H9 (cell line): ENCODE measurements around the gene OVAAL. TPM values are rescaled to one million over a fixed set of nuclear protein-coding genes. Genes with fewer than 3 reads are reported as not detected.

Experiments
- DNase-seq: peaks from one replicate; pipeline ENCODE4 v3.0.0-alpha.2; 2017
- H2AFZ ChIP-seq: one replicate; pipeline ENCODE4 v1.6.1; 2013; ENCODE audit warnings: mild to moderate bottlenecking, low read length, control low read depth, moderate library complexity
- H2AK5ac ChIP-seq: 2 replicates; pipeline ENCODE4 v1.6.1; 2013; ENCODE audit warnings: low read length, control low read depth, mixed read lengths; ENCODE audit not compliant: insufficient read length
- H2BK120ac ChIP-seq: one replicate; pipeline ENCODE4 v1.6.1; 2013; ENCODE audit warnings: low read depth, mild to moderate bottlenecking, low read length, control low read depth, inconsistent platforms; ENCODE audit not compliant: poor library complexity, severe bottlenecking
- H2BK12ac ChIP-seq: 2 replicates; pipeline ENCODE4 v1.6.1; 2013; ENCODE audit warnings: low read length, control low read depth, mixed read lengths, low read depth; ENCODE audit not compliant: insufficient read length
- H2BK15ac ChIP-seq: 2 replicates; pipeline ENCODE4 v1.6.1; 2013; ENCODE audit warnings: low read depth, low read length, control low read depth
- H2BK20ac ChIP-seq: one replicate; pipeline ENCODE4 v1.6.1; 2013; ENCODE audit warnings: low read depth, mild to moderate bottlenecking, low read length, control low read depth, inconsistent platforms; ENCODE audit not compliant: poor library complexity, severe bottlenecking
- H2BK5ac ChIP-seq: 2 replicates; pipeline ENCODE4 v1.6.1; 2013; ENCODE audit warnings: low read length, control low read depth, mixed read lengths; ENCODE audit not compliant: insufficient read length
- H3K14ac ChIP-seq: 2 replicates; pipeline ENCODE4 v1.6.1; 2013; ENCODE audit warnings: low read length, control low read depth; ENCODE audit not compliant: insufficient read depth
- H3K18ac ChIP-seq: 2 replicates; pipeline ENCODE4 v1.6.1; 2013; ENCODE audit warnings: low read depth, mild to moderate bottlenecking, mixed read lengths, low read length, control low read depth; ENCODE audit not compliant: insufficient read length
- H3K23ac ChIP-seq: 2 replicates; pipeline ENCODE4 v1.6.1; 2013; ENCODE audit warnings: low read length, control low read depth, mixed read lengths, low read depth; ENCODE audit not compliant: insufficient read length
- H3K23me2 ChIP-seq: 2 replicates; pipeline ENCODE4 v1.6.1; 2013; ENCODE audit warnings: low read depth, mild to moderate bottlenecking, mixed read lengths, low read length, control low read depth; ENCODE audit not compliant: insufficient read length, poor library complexity, severe bottlenecking
- H3K27ac ChIP-seq: 2 replicates; pipeline ENCODE4 v1.5.1; 2013; ENCODE audit warnings: low read length, control low read depth, mixed read lengths, low read depth; ENCODE audit not compliant: insufficient read length
- H3K27me3 ChIP-seq: 2 replicates; pipeline ENCODE4 v1.6.1; 2013; ENCODE audit warnings: low read length, control low read depth, inconsistent platforms; ENCODE audit not compliant: insufficient read depth
- H3K4ac ChIP-seq: 2 replicates; pipeline ENCODE4 v1.6.1; 2013; ENCODE audit warnings: low read depth, mild to moderate bottlenecking, control low read depth, inconsistent platforms, low read length, moderate library complexity
- H3K4me1 ChIP-seq: 2 replicates; pipeline ENCODE4 v1.6.1; 2013; ENCODE audit warnings: low read length, control low read depth, inconsistent platforms; ENCODE audit not compliant: insufficient read depth
- H3K4me2 ChIP-seq: 2 replicates; pipeline ENCODE4 v1.6.1; 2013; ENCODE audit warnings: low read length, control low read depth, mixed read lengths; ENCODE audit not compliant: insufficient read length, insufficient read depth
- H3K56ac ChIP-seq: 2 replicates; pipeline ENCODE4 v1.6.1; 2013; ENCODE audit warnings: low read depth, mild to moderate bottlenecking, mixed read lengths, low read length, control low read depth; ENCODE audit not compliant: insufficient read length
- H3K79me1 ChIP-seq: 2 replicates; pipeline ENCODE4 v1.6.1; 2013; ENCODE audit warnings: low read depth, mild to moderate bottlenecking, moderate library complexity, low read length, control low read depth, inconsistent platforms; ENCODE audit not compliant: insufficient read depth, poor library complexity, severe bottlenecking
- H3K79me2 ChIP-seq: 2 replicates; pipeline ENCODE4 v1.6.1; 2013; ENCODE audit warnings: low read length, control low read depth, inconsistent platforms; ENCODE audit not compliant: insufficient read depth
- H3K9ac ChIP-seq: 2 replicates; pipeline ENCODE4 v1.6.1; 2013; ENCODE audit warnings: low read length, control low read depth, mixed read lengths; ENCODE audit not compliant: insufficient read length; ENCODE audit errors: extremely low read depth
- H3K9me3 ChIP-seq: one replicate; pipeline ENCODE4 v1.6.1; 2013; ENCODE audit warnings: low read depth, low read length, inconsistent platforms; ENCODE audit not compliant: control insufficient read depth
- H3T11ph ChIP-seq: one replicate; pipeline ENCODE4 v1.6.1; 2013; ENCODE audit warnings: mild to moderate bottlenecking, low read length, control low read depth, inconsistent platforms
- H4K20me1 ChIP-seq: one replicate; pipeline ENCODE4 v1.6.1; 2013; ENCODE audit not compliant: control insufficient read depth, insufficient read length, insufficient read depth
- H4K5ac ChIP-seq: 2 replicates; pipeline ENCODE4 v1.6.1; 2013; ENCODE audit warnings: low read depth, mild to moderate bottlenecking, mixed read lengths, low read length, control low read depth; ENCODE audit not compliant: insufficient read length
- H4K8ac ChIP-seq: replicated peaks from 2 replicates; pipeline ENCODE4 v1.6.1; 2013; ENCODE audit warnings: low read length, control low read depth, mixed read lengths, low read depth; ENCODE audit not compliant: insufficient read length
- H4K91ac ChIP-seq: 2 replicates; pipeline ENCODE4 v1.6.1; 2013; ENCODE audit warnings: low read depth, mild to moderate bottlenecking, moderate library complexity, mixed read lengths, low read length, control low read depth; ENCODE audit not compliant: insufficient read length
- H3K27ac Mint-ChIP-seq, 3 experiments: 2 replicates in 2 of 3; 3 replicates in 1 of 3; pipeline ENCODE4 v1.8.0; 2020 to 2021; ENCODE audit warnings: mixed read lengths in 3 of 3, mild to moderate bottlenecking in 1 of 3, moderate library complexity in 1 of 3
- H3K27me3 Mint-ChIP-seq: 2 replicates; pipeline ENCODE4 v1.8.0; 2021; ENCODE audit warnings: low read depth, mild to moderate bottlenecking, moderate library complexity, mixed read lengths
- H3K36me3 Mint-ChIP-seq, 3 experiments: 2 replicates in 2 of 3; 3 replicates in 1 of 3; pipeline ENCODE4 v1.8.0; 2020 to 2021; ENCODE audit warnings: low read depth in 3 of 3, mixed read lengths in 3 of 3; ENCODE audit not compliant: insufficient read depth in 1 of 3
- H3K4me1 Mint-ChIP-seq, 2 experiments: 2 replicates each; pipeline ENCODE4 v1.8.0; 2020; ENCODE audit warnings: mixed read lengths in 2 of 2
- H3K4me3 Mint-ChIP-seq, 2 experiments: 2 replicates in 1 of 2; 3 replicates in 1 of 2; pipeline ENCODE4 v1.8.0; 2020 to 2021; ENCODE audit warnings: mild to moderate bottlenecking in 2 of 2, mixed read lengths in 2 of 2, moderate library complexity in 1 of 2
- H3K9me3 Mint-ChIP-seq, 2 experiments: 2 replicates in 1 of 2; 3 replicates in 1 of 2; pipeline ENCODE4 v1.8.0; 2020; ENCODE audit warnings: mild to moderate bottlenecking in 2 of 2, mixed read lengths in 2 of 2, moderate library complexity in 1 of 2
- CTCF ChIP-seq: fragments of 200-600 bp; sonication (generic); conservative IDR thresholded peaks from 3 replicates; pipeline ENCODE4 v1.8.0; 2021; ENCODE audit warnings: antibody characterized with exemption, mild to moderate bottlenecking
- WGBS: extraction: QIAGEN DNeasy Blood & Tissue Kit; methylation state at CpG from one replicate; pipeline ENCODE4 v1.1.7; 2013; ENCODE audit warnings: missing lambda C conversion rate, low lambda C conversion rate, mixed read lengths; ENCODE audit not compliant: insufficient read length; ENCODE audit errors: extremely low coverage; 5-methylcytosine and 5-hydroxymethylcytosine counted together
- total RNA-seq: library from RNA; stranded (reverse); gene quantifications from 2 replicates; pipeline ENCODE4 v1.2.1, GENCODE V29; 2021

The OVAAL gene
- total RNA-seq, 1 experiment from 2014 or later, result not detected

- no peaks in the 10 kb centered on the region for H3K79me2 ChIP-seq
- no peak overlapping the region for H4K91ac ChIP-seq
- DNase-seq, result no peak
- no peaks in the 10 kb centered on the region for H3K9me3 ChIP-seq
- H3K23me2 ChIP-seq, result no peaks in the 10 kb centered on the region
- no peaks in the 10 kb centered on the region for H3K9me3 Mint-ChIP-seq
- H2BK12ac ChIP-seq, result no peak overlapping the region
- no peak overlapping the region for H3K27ac ChIP-seq
- H3T11ph ChIP-seq, result no peak overlapping the region
- H3K4me1 ChIP-seq, result no peaks in the 10 kb centered on the region
- WGBS, result no CpG with 5 or more reads among the region's 1 CpG
- H3K18ac ChIP-seq, result no peak overlapping the region
- no peak overlapping the region for H4K8ac ChIP-seq
- H3K9ac ChIP-seq, result no peak overlapping the region
- no peak overlapping the region for H3K14ac ChIP-seq
- no peak overlapping the region for H3K4me3 Mint-ChIP-seq
- TF ChIP-seq CTCF, result no peak
- H3K4me2 ChIP-seq, result no peak overlapping the region
- no peak overlapping the region for H3K23ac ChIP-seq
- H3K79me1 ChIP-seq, result no peaks in the 10 kb centered on the region
- no peaks in the 10 kb centered on the region for H3K4me1 Mint-ChIP-seq
- H2AK5ac ChIP-seq, result no peak overlapping the region
- H3K36me3 Mint-ChIP-seq, result no peaks in the 10 kb centered on the region
- no peak overlapping the region for H2AFZ ChIP-seq
- H2BK20ac ChIP-seq, result no peak overlapping the region
- H4K20me1 ChIP-seq, result no peaks in the 10 kb centered on the region
- no peak overlapping the region for H2BK120ac ChIP-seq
- no peak overlapping the region for H2BK15ac ChIP-seq
- H3K4ac ChIP-seq, result no peak overlapping the region
- H3K27me3 ChIP-seq, result no peaks in the 10 kb centered on the region; the same call in 1 of the 2 replicates
- H3K56ac ChIP-seq, result no peak overlapping the region
- no peak overlapping the region for H4K5ac ChIP-seq
- H3K27ac Mint-ChIP-seq, result no peak overlapping the region; a peak in 1 of 7 replicates
- H2BK5ac ChIP-seq, result no peak overlapping the region
- H3K27me3 Mint-ChIP-seq, result peaks cover 4% of the 10 kb centered on the region
Measured at GRCh38 chr1:180600343-180600742, 41.6 kb downstream of the OVAAL start.
